Sigmoid colon (tissue), 4 donors: ENCODE measurements around the gene EHMT1.

ENCODE experiments used
- EP300 ChIP-seq, 4 donors: sonication (generic); formaldehyde crosslinking; IDR thresholded peaks; one replicate each; pipeline ENCODE4 v1.6.1; 2017; ENCODE audit warnings: antibody characterized with exemption in 4 of 4
- TF ChIP-seq, protein P1 (sequence below), 4 experiments: fragments of 450-650 bp in 3 of 4; fragments of 200-600 bp in 1 of 4; IDR thresholded peaks; one replicate each; pipeline ENCODE4 v1.5.1; 2016 to 2019; ENCODE audit warnings: antibody characterized with exemption in 4 of 4, mild to moderate bottlenecking in 3 of 4, moderate library complexity in 2 of 4

DNA sequence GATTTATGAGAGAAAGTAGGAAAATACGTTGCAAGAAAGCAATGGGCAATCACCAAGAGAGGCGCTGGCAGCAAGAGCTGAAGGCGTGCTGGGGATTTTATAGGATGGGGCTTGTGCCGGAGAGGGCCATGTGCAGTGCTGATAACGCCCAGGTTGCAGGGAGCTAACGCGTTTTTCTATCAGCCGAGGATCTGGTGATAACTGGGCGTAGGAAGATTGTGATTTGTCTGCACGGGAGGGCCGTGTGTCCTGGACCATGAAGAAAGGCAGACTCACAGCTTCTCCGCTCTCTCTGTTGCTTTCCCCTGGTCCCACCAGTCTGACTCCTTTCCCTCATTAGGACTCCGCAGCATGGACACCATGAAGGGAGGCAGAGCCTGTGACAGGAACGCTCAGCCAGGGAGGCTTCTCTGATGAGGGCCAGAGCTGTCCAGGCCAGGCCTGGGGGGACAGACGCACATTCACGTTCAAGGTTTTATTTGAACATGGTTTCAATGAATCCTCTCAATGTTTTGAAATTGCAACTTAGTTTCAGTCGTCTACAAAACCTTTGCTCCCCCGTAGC is 246.9 kb downstream of the EHMT1 start:
- TF ChIP-seq EP300 (IDR thresholded peaks at IDR 0.05) = no peak
- TF ChIP-seq, protein P1, sequence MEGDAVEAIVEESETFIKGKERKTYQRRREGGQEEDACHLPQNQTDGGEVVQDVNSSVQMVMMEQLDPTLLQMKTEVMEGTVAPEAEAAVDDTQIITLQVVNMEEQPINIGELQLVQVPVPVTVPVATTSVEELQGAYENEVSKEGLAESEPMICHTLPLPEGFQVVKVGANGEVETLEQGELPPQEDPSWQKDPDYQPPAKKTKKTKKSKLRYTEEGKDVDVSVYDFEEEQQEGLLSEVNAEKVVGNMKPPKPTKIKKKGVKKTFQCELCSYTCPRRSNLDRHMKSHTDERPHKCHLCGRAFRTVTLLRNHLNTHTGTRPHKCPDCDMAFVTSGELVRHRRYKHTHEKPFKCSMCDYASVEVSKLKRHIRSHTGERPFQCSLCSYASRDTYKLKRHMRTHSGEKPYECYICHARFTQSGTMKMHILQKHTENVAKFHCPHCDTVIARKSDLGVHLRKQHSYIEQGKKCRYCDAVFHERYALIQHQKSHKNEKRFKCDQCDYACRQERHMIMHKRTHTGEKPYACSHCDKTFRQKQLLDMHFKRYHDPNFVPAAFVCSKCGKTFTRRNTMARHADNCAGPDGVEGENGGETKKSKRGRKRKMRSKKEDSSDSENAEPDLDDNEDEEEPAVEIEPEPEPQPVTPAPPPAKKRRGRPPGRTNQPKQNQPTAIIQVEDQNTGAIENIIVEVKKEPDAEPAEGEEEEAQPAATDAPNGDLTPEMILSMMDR (IDR thresholded peaks at IDR 0.05) = no peak
